ENCODE data around the gene PLA2G4A. TPM values are rescaled to one million over a fixed set of nuclear protein-coding genes. Genes with fewer than 3 reads are reported as not detected.

Gene PLA2G4A
- total RNA-seq, 1 donor from 2014 or later: 0.10 TPM

- H3K27ac Mint-ChIP-seq (ENCODE audit: unreplicated experiment): no peak overlapping the region
- H3K4me3 Mint-ChIP-seq (ENCODE audit: unreplicated experiment): no peak overlapping the region
- peaks cover 16% of the 10 kb centered on the region for H3K27me3 Mint-ChIP-seq (ENCODE audit: low read depth)
- H3K4me1 Mint-ChIP-seq (ENCODE audit: low read depth): no peaks in the 10 kb centered on the region
- H3K36me3 Mint-ChIP-seq (ENCODE audit: low read depth): no peaks in the 10 kb centered on the region
- no peak for DNase-seq (ENCODE audit: low spot score)
- no peaks in the 10 kb centered on the region for H3K9me3 Mint-ChIP-seq (ENCODE audit: low read depth)
- no peak for TF ChIP-seq CTCF (IDR thresholded peaks at IDR 0.05)
Observed at GRCh38 chr1:186994897-186995296, 166.1 kb downstream of the PLA2G4A start.

DNA sequence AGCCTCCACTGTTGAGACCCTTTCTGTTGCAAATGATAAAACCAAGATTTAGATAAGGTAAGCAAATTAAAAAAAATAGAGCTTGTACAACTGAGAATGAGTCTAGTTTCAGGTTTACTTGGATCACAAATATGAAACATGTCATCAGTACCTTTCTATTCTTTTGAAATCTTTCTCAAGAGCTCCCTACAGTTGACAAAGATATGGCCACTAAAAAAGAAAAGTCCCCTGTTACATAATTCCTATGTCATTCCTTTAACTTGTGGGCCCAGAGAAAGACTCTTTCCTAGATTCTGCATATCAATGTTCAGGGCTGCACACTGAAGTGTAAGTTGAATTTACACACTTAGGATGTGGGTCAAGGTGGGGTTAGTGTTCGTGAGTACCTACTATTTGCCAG, 168.1 kb downstream of the PLA2G4A start:
- no peaks in the 10 kb centered on the region for H3K9me3 Mint-ChIP-seq (ENCODE audit: low read depth)
- no peaks in the 10 kb centered on the region for H3K4me1 Mint-ChIP-seq (ENCODE audit: low read depth)
- no peak for DNase-seq (ENCODE audit: low spot score)
- H3K27me3 Mint-ChIP-seq (ENCODE audit: low read depth): peaks cover 15% of the 10 kb centered on the region
- no peak for TF ChIP-seq CTCF (IDR thresholded peaks at IDR 0.05)
- H3K4me3 Mint-ChIP-seq (ENCODE audit: unreplicated experiment): no peak overlapping the region
- H3K36me3 Mint-ChIP-seq (ENCODE audit: low read depth): no peaks in the 10 kb centered on the region
- H3K27ac Mint-ChIP-seq (ENCODE audit: unreplicated experiment): no peak overlapping the region

- Mint-ChIP-seq H3K27ac (ENCODE audit: unreplicated experiment) (no peak overlapping the region), H3K4me3 (ENCODE audit: unreplicated experiment) (no peak overlapping the region), H3K4me1 (ENCODE audit: low read depth) (no peaks in the 10 kb centered on the region), H3K27me3 (ENCODE audit: low read depth) (peaks cover 13% of the 10 kb centered on the region), H3K9me3 (ENCODE audit: low read depth) (peaks cover 6% of the 10 kb centered on the region), H3K36me3 (ENCODE audit: low read depth) (no peaks in the 10 kb centered on the region)
- TF ChIP-seq CTCF (IDR thresholded peaks at IDR 0.05): no peak
- DNase-seq (ENCODE audit: low spot score): no peak
Observed at GRCh38 chr1:186997877-186998276, 169.1 kb downstream of the PLA2G4A start.

DNA sequence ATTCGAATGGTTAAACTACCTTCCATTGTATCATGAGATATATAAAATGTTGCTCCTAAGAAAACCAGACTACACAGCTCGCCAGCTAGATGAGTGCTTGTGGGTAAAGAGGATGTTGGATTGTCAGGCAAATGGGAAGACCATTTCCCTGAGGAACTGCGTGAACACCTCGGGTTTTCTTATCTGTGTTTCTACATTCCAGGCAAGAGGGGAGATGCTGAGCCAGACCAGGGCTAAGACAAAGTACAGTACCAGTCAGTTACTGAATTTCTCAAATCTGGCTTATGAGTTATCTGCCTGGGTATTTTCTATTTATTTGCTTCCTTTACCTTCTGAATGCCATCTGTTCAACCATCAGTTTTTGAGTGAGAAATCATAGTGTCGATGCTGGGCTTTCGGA, 170.8 kb downstream of the PLA2G4A start:
- Mint-ChIP-seq H3K4me3 (ENCODE audit: unreplicated experiment) (no peak overlapping the region), H3K4me1 (ENCODE audit: low read depth) (no peaks in the 10 kb centered on the region), H3K27me3 (ENCODE audit: low read depth) (peaks cover 8% of the 10 kb centered on the region), H3K36me3 (ENCODE audit: low read depth) (no peaks in the 10 kb centered on the region), H3K27ac (ENCODE audit: unreplicated experiment) (no peak overlapping the region), H3K9me3 (ENCODE audit: low read depth) (peaks cover 6% of the 10 kb centered on the region)
- no peak for TF ChIP-seq CTCF (IDR thresholded peaks at IDR 0.05)
- no peak for DNase-seq (ENCODE audit: low spot score)

DNA sequence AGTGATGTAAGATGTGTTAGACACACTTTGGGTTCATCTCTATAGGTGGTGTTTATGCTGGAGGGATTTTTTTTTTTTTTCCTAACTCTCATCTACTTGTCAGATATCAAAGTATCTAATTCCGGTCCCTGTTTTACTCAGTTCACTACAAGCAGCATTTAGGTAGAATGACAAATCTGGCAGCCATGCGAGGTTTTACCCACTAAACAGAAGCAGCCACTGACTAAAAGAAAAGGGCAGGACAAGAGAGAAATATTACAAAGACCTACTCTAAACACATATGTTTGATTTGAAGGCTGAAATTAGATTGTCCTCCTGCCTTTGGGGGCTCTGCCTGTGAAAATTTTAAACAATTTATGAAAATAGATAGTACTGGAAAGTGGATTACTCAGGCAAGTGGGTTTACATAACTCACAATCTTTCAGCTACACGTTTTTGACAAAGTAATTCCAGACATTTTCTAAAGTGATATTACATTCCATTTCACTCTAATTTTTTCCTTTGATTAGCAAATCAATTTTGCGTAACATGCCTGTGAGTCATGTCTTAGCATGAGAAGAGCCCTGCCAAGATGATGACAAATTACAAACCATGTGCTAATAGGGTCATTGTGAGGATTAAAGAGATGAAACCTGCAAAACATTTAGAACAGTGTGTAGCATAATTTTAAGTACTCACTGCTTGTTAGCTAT, 172.6 kb downstream of the PLA2G4A start:
- no peak overlapping the region for H3K4me3 Mint-ChIP-seq (ENCODE audit: unreplicated experiment)
- H3K36me3 Mint-ChIP-seq (ENCODE audit: low read depth): no peaks in the 10 kb centered on the region
- H3K4me1 Mint-ChIP-seq (ENCODE audit: low read depth): no peaks in the 10 kb centered on the region
- H3K9me3 Mint-ChIP-seq (ENCODE audit: low read depth): peaks cover 6% of the 10 kb centered on the region
- no peak for DNase-seq (ENCODE audit: low spot score)
- TF ChIP-seq CTCF (IDR thresholded peaks at IDR 0.05): no peak
- peaks cover 8% of the 10 kb centered on the region for H3K27me3 Mint-ChIP-seq (ENCODE audit: low read depth)
- no peak overlapping the region for H3K27ac Mint-ChIP-seq (ENCODE audit: unreplicated experiment)
